ENCODE data around the gene RNF146.
A peak's percentile ranks its signal among the peaks of the same experiment; 100 is the strongest.
"Not testable (repeated sequence)": the region's sequence is repeated elsewhere in the genome, so short reads cannot be mapped to it uniquely, and the experiment has no call there.

RNF146 gene

GRCh38 chr6:127266178-127266891 is at the start of gene RNF146:
RNF146 (plus strand) TSS chr6:127266864; CDS start chr6:127280339, 13,475 bp downstream.
- peak within 1 kb of the TSS; percentile 98 for H3K4me3 ChIP-seq (ENCODE audit: control insufficient read depth, low read depth, low read length)
- DNase-seq (ENCODE audit: low read depth), result peak; percentile 52
- peak; percentile 79 for TF ChIP-seq CTCF (IDR thresholded peaks at IDR 0.05; ENCODE audit: control insufficient read depth, insufficient read depth, low read depth, low read length, missing control alignments)

GRCh38 chr6:127219869-127220268 is 46.8 kb upstream of the RNF146 start:
- no peak for DNase-seq (ENCODE audit: low read depth)
- TF ChIP-seq CTCF (IDR thresholded peaks at IDR 0.05; ENCODE audit: control insufficient read depth, insufficient read depth, low read depth, low read length, missing control alignments), result no peak
- no peak overlapping the region for H3K4me3 ChIP-seq (ENCODE audit: control insufficient read depth, low read depth, low read length)

- no peak for DNase-seq (ENCODE audit: low read depth)
- no peak overlapping the region for H3K4me3 ChIP-seq (ENCODE audit: control insufficient read depth, low read depth, low read length)
- TF ChIP-seq CTCF (IDR thresholded peaks at IDR 0.05; ENCODE audit: control insufficient read depth, insufficient read depth, low read depth, low read length, missing control alignments), result no peak
Observed at GRCh38 chr6:127221201-127221600, 45.5 kb upstream of the RNF146 start.

- TF ChIP-seq CTCF (IDR thresholded peaks at IDR 0.05; ENCODE audit: control insufficient read depth, insufficient read depth, low read depth, low read length, missing control alignments), result no peak
- no peak overlapping the region for H3K4me3 ChIP-seq (ENCODE audit: control insufficient read depth, low read depth, low read length)
Observed at GRCh38 chr6:127222418-127222817, 44.2 kb upstream of the RNF146 start.

GRCh38 chr6:127225497-127225896 is 41.2 kb upstream of the RNF146 start:
- DNase-seq (ENCODE audit: low read depth), result no peak
- no peak for TF ChIP-seq CTCF (IDR thresholded peaks at IDR 0.05; ENCODE audit: control insufficient read depth, insufficient read depth, low read depth, low read length, missing control alignments)

More at GRCh38 chr6:127222418-127222817, 44.2 kb upstream of the RNF146 start:
- DNase-seq (ENCODE audit: low read depth), result no peak

GRCh38 chr6:127233819-127234218 is 32.8 kb upstream of the RNF146 start:
- not testable (repeated sequence) for H3K4me3 ChIP-seq (ENCODE audit: control insufficient read depth, low read depth, low read length); DNase-seq (ENCODE audit: low read depth)

More at GRCh38 chr6:127225497-127225896, 41.2 kb upstream of the RNF146 start:
- H3K4me3 ChIP-seq (ENCODE audit: control insufficient read depth, low read depth, low read length), result no peak overlapping the region

GRCh38 chr6:127243501-127243900 is 23.2 kb upstream of the RNF146 start:
- peak; percentile 29 for DNase-seq (ENCODE audit: low read depth)
- TF ChIP-seq CTCF (IDR thresholded peaks at IDR 0.05; ENCODE audit: control insufficient read depth, insufficient read depth, low read depth, low read length, missing control alignments), result no peak
- H3K4me3 ChIP-seq (ENCODE audit: control insufficient read depth, low read depth, low read length), result no peak overlapping the region
